ENCODE results near the gene ROR1.
"Not testable (repeated sequence)": the region's sequence is repeated elsewhere in the genome, so short reads cannot be mapped to it uniquely, and the experiment has no call there.

- not testable (repeated sequence) for TF ChIP-seq CTCF (conservative IDR thresholded peaks at IDR 0.05 in 1 of 2, IDR thresholded peaks at IDR 0.05 in 1 of 2; ENCODE audit: low read depth in 1 of 2, low read length in 2 of 2); EZH2 (IDR thresholded peaks at IDR 0.05; ENCODE audit: low read length, missing control alignments)
Measured at GRCh38 chr1:64224236-64224635, 450.4 kb downstream of the ROR1 start.
